Measurements from ENCODE around the gene SETDB1. TPM values are rescaled to one million over a fixed set of nuclear protein-coding genes. Genes with fewer than 3 reads are reported as not detected.

The SETDB1 gene
- polyA plus RNA-seq, 1 donor from 2014 or later = 39.1 TPM

DNA sequence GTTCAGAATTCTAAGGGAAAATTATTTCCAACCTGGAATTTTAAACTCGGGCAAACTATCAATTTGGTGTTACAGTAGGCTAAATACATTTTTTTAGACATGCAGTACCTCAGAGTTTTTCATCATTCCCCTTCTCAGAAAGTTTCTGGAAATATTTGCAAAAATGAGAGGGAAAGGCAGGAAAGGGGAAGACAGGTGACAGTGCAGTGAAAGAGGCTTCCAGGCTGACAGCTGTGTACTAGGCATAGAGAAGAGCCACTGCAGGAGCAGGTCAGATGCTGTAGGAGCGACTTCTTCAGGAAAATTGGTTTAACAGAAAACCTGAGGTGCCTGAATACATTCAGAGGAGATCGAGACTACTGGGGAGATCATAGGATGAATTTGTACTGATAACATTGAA is 28.5 kb downstream of the SETDB1 start:
- TF ChIP-seq EZH2 (IDR thresholded peaks at IDR 0.05; ENCODE audit: borderline replicate concordance, insufficient read depth, low read length, poor library complexity, severe bottlenecking) = no peak
- TF ChIP-seq EP300 (conservative IDR thresholded peaks at IDR 0.05; ENCODE audit: poor library complexity, severe bottlenecking) = no peak
- TF ChIP-seq POLR2AphosphoS5 (IDR thresholded peaks at IDR 0.05) = no peak
- TF ChIP-seq, protein P1, sequence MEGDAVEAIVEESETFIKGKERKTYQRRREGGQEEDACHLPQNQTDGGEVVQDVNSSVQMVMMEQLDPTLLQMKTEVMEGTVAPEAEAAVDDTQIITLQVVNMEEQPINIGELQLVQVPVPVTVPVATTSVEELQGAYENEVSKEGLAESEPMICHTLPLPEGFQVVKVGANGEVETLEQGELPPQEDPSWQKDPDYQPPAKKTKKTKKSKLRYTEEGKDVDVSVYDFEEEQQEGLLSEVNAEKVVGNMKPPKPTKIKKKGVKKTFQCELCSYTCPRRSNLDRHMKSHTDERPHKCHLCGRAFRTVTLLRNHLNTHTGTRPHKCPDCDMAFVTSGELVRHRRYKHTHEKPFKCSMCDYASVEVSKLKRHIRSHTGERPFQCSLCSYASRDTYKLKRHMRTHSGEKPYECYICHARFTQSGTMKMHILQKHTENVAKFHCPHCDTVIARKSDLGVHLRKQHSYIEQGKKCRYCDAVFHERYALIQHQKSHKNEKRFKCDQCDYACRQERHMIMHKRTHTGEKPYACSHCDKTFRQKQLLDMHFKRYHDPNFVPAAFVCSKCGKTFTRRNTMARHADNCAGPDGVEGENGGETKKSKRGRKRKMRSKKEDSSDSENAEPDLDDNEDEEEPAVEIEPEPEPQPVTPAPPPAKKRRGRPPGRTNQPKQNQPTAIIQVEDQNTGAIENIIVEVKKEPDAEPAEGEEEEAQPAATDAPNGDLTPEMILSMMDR (IDR thresholded peaks at IDR 0.05; ENCODE audit: poor library complexity, severe bottlenecking) = no peak
- no peak for TF ChIP-seq RAD21 (conservative IDR thresholded peaks at IDR 0.05)
- no peak for TF ChIP-seq SMC3 (conservative IDR thresholded peaks at IDR 0.05; ENCODE audit: poor library complexity)
- no peak for TF ChIP-seq TAF1 (IDR thresholded peaks at IDR 0.05; ENCODE audit: low read depth)
- Histone ChIP-seq H3K27ac (ENCODE audit: low read length) (no peak overlapping the region), H3K36me3 (ENCODE audit: insufficient read depth, low read length) (peaks cover 10% of the 10 kb centered on the region), H3K4me2 (ENCODE audit: low read length) (no peak overlapping the region), H3K9me3 (ENCODE audit: low read length) (no peaks in the 10 kb centered on the region), H3K79me2 (replicated peaks; ENCODE audit: insufficient read depth, low read length) (no peaks in the 10 kb centered on the region), H4K20me1 (ENCODE audit: insufficient read depth) (no peaks in the 10 kb centered on the region), H3K9me2 (ENCODE audit: insufficient read depth, low read length) (no peaks in the 10 kb centered on the region), H2AFZ (ENCODE audit: low read depth, low read length) (no peak overlapping the region), H3K27me3 (ENCODE audit: insufficient read depth, low read depth, low read length) (no peaks in the 10 kb centered on the region), H3K4me3 (ENCODE audit: low read length) (no peak overlapping the region), H3K9ac (ENCODE audit: low read length) (no peak overlapping the region), H3F3A (ENCODE audit: insufficient read depth, low read length, poor library complexity, severe bottlenecking) (no peaks in the 10 kb centered on the region)

DNA sequence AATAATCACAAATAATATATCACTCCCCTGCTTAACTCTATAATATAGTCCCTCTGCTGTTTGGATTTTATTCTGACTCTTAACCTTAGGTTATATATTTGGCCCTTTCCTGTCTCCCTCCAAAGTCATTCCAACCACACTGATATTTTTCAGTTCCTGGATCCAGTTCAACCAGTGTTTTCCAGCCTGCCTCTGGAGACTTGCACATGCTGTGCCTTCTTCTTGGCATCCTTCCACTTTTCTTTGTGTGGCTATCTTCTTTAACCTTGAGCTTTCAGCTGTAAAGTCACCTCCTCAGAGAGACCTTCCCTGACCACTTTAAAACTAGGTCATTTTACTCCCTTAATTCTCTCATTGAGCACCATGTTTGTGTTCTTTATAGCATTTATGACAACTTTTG is 29.1 kb downstream of the SETDB1 start:
- H3K27ac ChIP-seq (ENCODE audit: low read length) = no peak overlapping the region
- peaks cover 10% of the 10 kb centered on the region for H3K36me3 ChIP-seq (ENCODE audit: insufficient read depth, low read length)
- H3K9me2 ChIP-seq (ENCODE audit: insufficient read depth, low read length) = no peaks in the 10 kb centered on the region
- no peak overlapping the region for H2AFZ ChIP-seq (ENCODE audit: low read depth, low read length)
- no peak for TF ChIP-seq POLR2AphosphoS5 (IDR thresholded peaks at IDR 0.05)
- TF ChIP-seq RAD21 (conservative IDR thresholded peaks at IDR 0.05) = no peak
- no peak for TF ChIP-seq EP300 (conservative IDR thresholded peaks at IDR 0.05; ENCODE audit: poor library complexity, severe bottlenecking)
- TF ChIP-seq, protein P1 (IDR thresholded peaks at IDR 0.05; ENCODE audit: poor library complexity, severe bottlenecking) = no peak
- no peak for TF ChIP-seq SMC3 (conservative IDR thresholded peaks at IDR 0.05; ENCODE audit: poor library complexity)
- no peak for TF ChIP-seq TAF1 (IDR thresholded peaks at IDR 0.05; ENCODE audit: low read depth)
- no peak for TF ChIP-seq EZH2 (IDR thresholded peaks at IDR 0.05; ENCODE audit: borderline replicate concordance, insufficient read depth, low read length, poor library complexity, severe bottlenecking)
- TF ChIP-seq, protein P2, sequence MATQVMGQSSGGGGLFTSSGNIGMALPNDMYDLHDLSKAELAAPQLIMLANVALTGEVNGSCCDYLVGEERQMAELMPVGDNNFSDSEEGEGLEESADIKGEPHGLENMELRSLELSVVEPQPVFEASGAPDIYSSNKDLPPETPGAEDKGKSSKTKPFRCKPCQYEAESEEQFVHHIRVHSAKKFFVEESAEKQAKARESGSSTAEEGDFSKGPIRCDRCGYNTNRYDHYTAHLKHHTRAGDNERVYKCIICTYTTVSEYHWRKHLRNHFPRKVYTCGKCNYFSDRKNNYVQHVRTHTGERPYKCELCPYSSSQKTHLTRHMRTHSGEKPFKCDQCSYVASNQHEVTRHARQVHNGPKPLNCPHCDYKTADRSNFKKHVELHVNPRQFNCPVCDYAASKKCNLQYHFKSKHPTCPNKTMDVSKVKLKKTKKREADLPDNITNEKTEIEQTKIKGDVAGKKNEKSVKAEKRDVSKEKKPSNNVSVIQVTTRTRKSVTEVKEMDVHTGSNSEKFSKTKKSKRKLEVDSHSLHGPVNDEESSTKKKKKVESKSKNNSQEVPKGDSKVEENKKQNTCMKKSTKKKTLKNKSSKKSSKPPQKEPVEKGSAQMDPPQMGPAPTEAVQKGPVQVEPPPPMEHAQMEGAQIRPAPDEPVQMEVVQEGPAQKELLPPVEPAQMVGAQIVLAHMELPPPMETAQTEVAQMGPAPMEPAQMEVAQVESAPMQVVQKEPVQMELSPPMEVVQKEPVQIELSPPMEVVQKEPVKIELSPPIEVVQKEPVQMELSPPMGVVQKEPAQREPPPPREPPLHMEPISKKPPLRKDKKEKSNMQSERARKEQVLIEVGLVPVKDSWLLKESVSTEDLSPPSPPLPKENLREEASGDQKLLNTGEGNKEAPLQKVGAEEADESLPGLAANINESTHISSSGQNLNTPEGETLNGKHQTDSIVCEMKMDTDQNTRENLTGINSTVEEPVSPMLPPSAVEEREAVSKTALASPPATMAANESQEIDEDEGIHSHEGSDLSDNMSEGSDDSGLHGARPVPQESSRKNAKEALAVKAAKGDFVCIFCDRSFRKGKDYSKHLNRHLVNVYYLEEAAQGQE (IDR thresholded peaks at IDR 0.05; ENCODE audit: borderline replicate concordance) = no peak
- no peak for TF ChIP-seq MXI1 (conservative IDR thresholded peaks at IDR 0.05; ENCODE audit: poor library complexity, severe bottlenecking)
- H3K4me3 ChIP-seq (ENCODE audit: low read length) = no peak overlapping the region
- H3F3A ChIP-seq (ENCODE audit: insufficient read depth, low read length, poor library complexity, severe bottlenecking) = no peaks in the 10 kb centered on the region
- H3K4me2 ChIP-seq (ENCODE audit: low read length) = no peak overlapping the region
- no peaks in the 10 kb centered on the region for H3K27me3 ChIP-seq (ENCODE audit: insufficient read depth, low read depth, low read length)
- H3K79me2 ChIP-seq (replicated peaks; ENCODE audit: insufficient read depth, low read length) = no peaks in the 10 kb centered on the region
- H4K20me1 ChIP-seq (ENCODE audit: insufficient read depth) = no peaks in the 10 kb centered on the region
- no peak overlapping the region for H3K9ac ChIP-seq (ENCODE audit: low read length)
- no peaks in the 10 kb centered on the region for H3K9me3 ChIP-seq (ENCODE audit: low read length)

Measured in neural cell (in vitro differentiated cells).